ENCODE measurements around the gene KRTAP3-3. TPM values are rescaled to one million over a fixed set of nuclear protein-coding genes. Genes with fewer than 3 reads are reported as not detected.

KRTAP3-3 gene
- polyA plus RNA-seq, 1 donor: not detected

GRCh38 chr17:40958086-40958953 lies 35.6 kb downstream of the KRTAP3-3 start:
- DNase-seq: no peak

- no peak for DNase-seq
These were observed 37.3 kb downstream of the KRTAP3-3 start for GRCh38 chr17:40956401-40957254.

DNA sequence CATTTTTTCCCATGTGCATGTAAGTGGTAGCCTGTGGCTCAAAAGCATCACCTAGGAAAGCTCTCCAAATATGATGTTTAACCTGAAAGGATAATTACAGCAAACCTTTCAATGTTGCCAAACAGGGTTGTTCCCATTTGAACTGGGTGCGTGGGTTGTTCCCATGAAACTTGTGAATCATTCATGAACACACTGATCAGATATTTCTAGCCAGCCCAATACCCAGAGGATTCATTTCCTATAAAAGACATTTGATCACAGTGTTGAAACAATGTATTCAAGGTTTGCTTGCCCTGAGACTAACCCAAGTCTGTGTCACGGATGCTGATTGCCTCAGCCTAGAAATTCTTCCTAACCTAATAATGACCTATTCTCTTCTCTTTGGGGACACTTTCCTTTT lies 40.1 kb downstream of the KRTAP3-3 start:
- DNase-seq: no peak

DNA sequence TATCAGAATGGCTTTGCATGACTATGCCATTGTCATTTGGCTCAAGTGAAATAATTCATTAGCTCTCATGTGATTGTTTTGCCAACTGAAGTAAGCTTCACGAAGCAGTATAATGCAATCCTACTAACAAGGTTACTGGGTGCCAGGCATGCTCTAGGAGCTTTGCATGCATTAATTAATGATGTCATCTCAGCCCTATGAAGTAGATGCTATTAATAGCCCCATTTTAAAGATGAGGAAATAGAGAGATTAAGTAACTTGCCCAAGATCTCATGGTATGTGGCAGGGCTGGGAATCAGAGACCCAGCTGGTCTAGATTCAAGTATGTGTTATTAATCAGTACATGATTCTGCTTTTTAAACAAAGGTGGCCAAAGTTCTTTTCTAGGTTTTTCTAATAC lies 41.3 kb downstream of the KRTAP3-3 start:
- no peak for DNase-seq

DNA sequence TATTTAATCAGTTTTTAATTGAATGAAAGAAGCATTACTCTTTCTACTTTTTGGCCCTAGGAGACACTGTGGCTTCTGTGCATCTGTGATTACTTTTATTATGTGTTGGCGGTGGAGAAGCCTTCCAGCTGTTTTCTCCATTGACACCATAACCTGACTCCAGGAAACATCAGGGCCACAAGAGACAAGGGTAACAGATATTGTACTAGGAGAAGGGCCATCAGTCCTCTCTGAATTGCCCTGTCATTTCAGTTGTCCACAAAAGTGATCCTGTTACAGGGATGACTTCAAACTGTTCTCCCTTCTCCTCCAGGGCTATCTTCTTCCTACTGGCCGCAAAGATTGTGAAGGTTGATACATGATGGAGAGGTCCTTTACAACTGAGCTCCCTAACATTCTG lies 41.8 kb downstream of the KRTAP3-3 start:
- DNase-seq: peak; percentile 33

DNA sequence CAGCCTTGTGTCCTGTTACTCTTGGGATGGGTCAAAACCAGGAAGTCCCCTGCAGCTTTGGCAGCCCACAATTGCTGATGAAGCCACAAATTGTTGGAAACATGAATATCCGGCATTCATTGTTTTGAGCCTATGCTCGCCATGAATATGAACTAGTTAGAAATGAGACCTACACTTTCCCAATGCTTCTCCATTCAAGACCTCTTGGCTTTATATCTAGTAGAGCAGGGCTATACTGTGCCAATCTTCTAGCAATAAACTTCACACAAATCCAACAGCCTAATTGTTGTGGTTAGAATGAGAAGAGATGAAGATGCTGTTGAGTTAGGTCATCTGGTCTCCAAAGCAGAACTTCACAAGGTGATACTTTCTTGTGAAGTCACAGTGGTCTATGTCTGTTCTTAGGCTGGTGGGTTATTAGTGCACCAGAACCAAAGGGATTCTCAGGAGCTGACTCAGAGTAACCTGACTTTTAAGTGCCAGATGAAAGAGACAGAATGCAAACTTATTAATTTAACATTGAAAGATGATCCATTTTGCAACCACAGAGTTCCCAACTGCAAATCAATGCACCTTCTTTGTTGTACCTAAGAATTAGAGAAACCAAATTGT lies 42.8 kb downstream of the KRTAP3-3 start:
- no peak for DNase-seq

GRCh38 chr17:40950176-40950575 lies 43.8 kb downstream of the KRTAP3-3 start:
- no peak for DNase-seq

DNA sequence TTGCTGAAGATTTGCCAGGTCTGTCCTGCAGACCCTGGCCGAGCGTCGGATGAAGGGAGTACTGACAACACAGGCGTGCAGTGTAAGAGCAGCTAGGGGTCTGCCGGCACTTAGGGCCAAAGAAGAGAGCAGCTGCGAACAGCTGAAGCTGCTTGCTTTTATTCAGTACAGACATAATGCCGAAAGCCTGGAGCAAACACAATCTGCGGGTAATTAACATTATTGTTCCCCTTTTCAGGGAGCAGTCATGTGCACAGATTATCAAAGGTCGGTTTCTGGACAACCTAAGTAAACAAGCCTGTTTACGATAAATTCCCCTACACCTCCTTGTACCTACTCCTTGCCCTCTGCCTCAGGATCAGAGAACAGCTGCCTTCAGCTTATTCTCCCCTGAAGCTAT lies 44.5 kb downstream of the KRTAP3-3 start:
- no peak for DNase-seq

GRCh38 chr17:40947929-40948328 lies 46.0 kb downstream of the KRTAP3-3 start:
- no peak for DNase-seq

GRCh38 chr17:40945414-40945813 lies 48.5 kb downstream of the KRTAP3-3 start:
- no peak for DNase-seq

DNA sequence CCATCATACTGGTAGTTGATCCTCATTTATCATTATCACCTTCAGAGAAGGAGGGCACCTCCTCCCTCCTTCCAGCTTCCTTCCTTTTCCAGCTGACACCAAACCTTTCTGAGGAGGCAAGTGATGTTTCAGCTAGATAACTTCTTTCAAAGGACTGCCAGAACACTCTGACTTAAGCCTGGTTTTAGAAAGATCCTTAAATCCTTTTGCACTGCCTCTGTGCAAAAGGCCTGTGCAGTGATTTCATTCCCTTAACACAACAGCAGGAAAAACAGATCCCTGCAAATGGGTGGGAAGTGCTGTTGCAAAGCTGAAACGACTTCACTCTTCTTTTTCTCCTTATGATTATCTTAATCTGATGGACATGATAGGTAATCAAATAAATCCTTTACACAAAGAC lies 49.4 kb downstream of the KRTAP3-3 start:
- no peak for DNase-seq

Other genes with a start within 250 kb of the KRTAP3-3 start
- gene KRT25, start 238.8 kb downstream of the KRTAP3-3 start, polyA plus RNA-seq (ENCODE audit: insufficient read length): not detected
- gene KRT26, start 222.0 kb downstream of the KRTAP3-3 start, polyA plus RNA-seq (ENCODE audit: insufficient read length): not detected
- gene KRT27, start 211.6 kb downstream of the KRTAP3-3 start, polyA plus RNA-seq (ENCODE audit: insufficient read length): not detected
- gene KRT28, start 194.2 kb downstream of the KRTAP3-3 start, polyA plus RNA-seq (ENCODE audit: insufficient read length): not detected
- 45.2 TPM for gene KRT10, start 171.6 kb downstream of the KRTAP3-3 start, polyA plus RNA-seq (ENCODE audit: insufficient read length)
- 0.37 TPM for gene KRT12, start 126.9 kb downstream of the KRTAP3-3 start, polyA plus RNA-seq (ENCODE audit: insufficient read length)
- gene KRT20, start 108.9 kb downstream of the KRTAP3-3 start, polyA plus RNA-seq (ENCODE audit: insufficient read length): 0.33 TPM
- gene KRT23, start 56.5 kb downstream of the KRTAP3-3 start, polyA plus RNA-seq (ENCODE audit: insufficient read length): 1.1 TPM
- not detected for gene KRT39, start 27.2 kb downstream of the KRTAP3-3 start, polyA plus RNA-seq (ENCODE audit: insufficient read length)
- gene KRT40, start 9.8 kb downstream of the KRTAP3-3 start, polyA plus RNA-seq (ENCODE audit: insufficient read length): not detected
- not detected for gene KRTAP3-2, start 5.7 kb upstream of the KRTAP3-3 start, polyA plus RNA-seq (ENCODE audit: insufficient read length)
- not detected for gene KRTAP3-1, start 15.0 kb upstream of the KRTAP3-3 start, polyA plus RNA-seq (ENCODE audit: insufficient read length)
- not detected for gene KRTAP1-5, start 33.0 kb upstream of the KRTAP3-3 start, polyA plus RNA-seq (ENCODE audit: insufficient read length)
- not detected for gene KRTAP1-4, start 36.0 kb upstream of the KRTAP3-3 start, polyA plus RNA-seq (ENCODE audit: insufficient read length)
- gene KRTAP1-3, start 40.7 kb upstream of the KRTAP3-3 start, polyA plus RNA-seq (ENCODE audit: insufficient read length): not detected
- not detected for gene KRTAP1-1, start 47.3 kb upstream of the KRTAP3-3 start, polyA plus RNA-seq (ENCODE audit: insufficient read length)
- gene KRTAP2-1, start 53.2 kb upstream of the KRTAP3-3 start, polyA plus RNA-seq (ENCODE audit: insufficient read length): not detected
- gene KRTAP2-2, start 61.1 kb upstream of the KRTAP3-3 start, polyA plus RNA-seq (ENCODE audit: insufficient read length): not detected
- not detected for gene KRTAP2-3, start 66.0 kb upstream of the KRTAP3-3 start, polyA plus RNA-seq (ENCODE audit: insufficient read length)
- not detected for gene KRTAP2-4, start 71.7 kb upstream of the KRTAP3-3 start, polyA plus RNA-seq (ENCODE audit: insufficient read length)
- gene KRTAP4-7, start 90.0 kb upstream of the KRTAP3-3 start, polyA plus RNA-seq (ENCODE audit: insufficient read length): not detected
- gene KRTAP4-8, start 104.0 kb upstream of the KRTAP3-3 start, polyA plus RNA-seq (ENCODE audit: insufficient read length): not detected
- not detected for gene KRTAP4-16, start 108.0 kb upstream of the KRTAP3-3 start, polyA plus RNA-seq (ENCODE audit: insufficient read length)
- not detected for gene KRTAP4-9, start 111.2 kb upstream of the KRTAP3-3 start, polyA plus RNA-seq (ENCODE audit: insufficient read length)
- gene KRTAP4-11, start 124.2 kb upstream of the KRTAP3-3 start, polyA plus RNA-seq (ENCODE audit: insufficient read length): not detected
- gene KRTAP4-12, start 130.0 kb upstream of the KRTAP3-3 start, polyA plus RNA-seq (ENCODE audit: insufficient read length): not detected
- gene KRTAP4-6, start 146.4 kb upstream of the KRTAP3-3 start, polyA plus RNA-seq (ENCODE audit: insufficient read length): not detected
- gene KRTAP4-5, start 155.7 kb upstream of the KRTAP3-3 start, polyA plus RNA-seq (ENCODE audit: insufficient read length): not detected
- gene KRTAP4-4, start 166.6 kb upstream of the KRTAP3-3 start, polyA plus RNA-seq (ENCODE audit: insufficient read length): not detected
- not detected for gene KRTAP4-3, start 174.1 kb upstream of the KRTAP3-3 start, polyA plus RNA-seq (ENCODE audit: insufficient read length)
- gene KRTAP4-2, start 184.1 kb upstream of the KRTAP3-3 start, polyA plus RNA-seq (ENCODE audit: insufficient read length): not detected
- not detected for gene KRTAP4-1, start 190.7 kb upstream of the KRTAP3-3 start, polyA plus RNA-seq (ENCODE audit: insufficient read length)
- gene KRTAP9-1, start 195.7 kb upstream of the KRTAP3-3 start, polyA plus RNA-seq (ENCODE audit: insufficient read length): not detected
- gene KRTAP9-2, start 232.5 kb upstream of the KRTAP3-3 start, polyA plus RNA-seq (ENCODE audit: insufficient read length): not detected
- not detected for gene KRTAP9-3, start 238.3 kb upstream of the KRTAP3-3 start, polyA plus RNA-seq (ENCODE audit: insufficient read length)
- gene KRTAP9-8, start 243.8 kb upstream of the KRTAP3-3 start, polyA plus RNA-seq (ENCODE audit: insufficient read length): not detected